Dedifferentiated amniotic fluid mesenchymal stem cell (primary cell): ENCODE measurements around the gene NTF3.
"Not testable (repeated sequence)": the region's sequence is repeated elsewhere in the genome, so short reads cannot be mapped to it uniquely, and the experiment has no call there.

Experiments
- DNase-seq: peaks from one replicate; pipeline ENCODE4 v3.0.0-alpha.2; 2016; ENCODE audit errors: extremely low spot score

NTF3 gene

GRCh38 chr12:5534426-5535199 is 102.7 kb downstream of the NTF3 start:
- DNase-seq: no peak

GRCh38 chr12:5535541-5535940 is 103.6 kb downstream of the NTF3 start:
- DNase-seq: no peak

- not testable (repeated sequence) for DNase-seq
Observed at GRCh38 chr12:5537026-5537615, 105.2 kb downstream of the NTF3 start.

- no peak for DNase-seq
Observed at GRCh38 chr12:5537771-5538170, 105.9 kb downstream of the NTF3 start.
